PC-3 (cell line): ENCODE measurements around the gene DYNC1I1. TPM values are rescaled to one million over a fixed set of nuclear protein-coding genes. Genes with fewer than 3 reads are reported as not detected.

Experiments used
- ATAC-seq: fragments of 200-7000 bp; cut with Tn5 transposase; 2 replicates; pipeline ENCODE4 v1.9.1; 2020; ENCODE audit warnings: mild to moderate bottlenecking, moderate library complexity
- BruUV-seq: library from RNA; stranded (reverse); fragments of 400-500 nt; replicated peaks from 2 replicates; lab custom pipeline; 2021; lab: Mats Ljungman, UMichigan
- CTCF ChIA-PET: fragments of 300-600 bp; sonication (Branson Sonifier 250); formaldehyde crosslinking; loops from one replicate; lab custom pipeline; 2022; ENCODE audit warnings: antibody characterized with exemption; lab: Charles Lee
- POLR2A ChIA-PET: fragments of 300-600 bp; sonication (Branson Sonifier 250); formaldehyde crosslinking; loops from one replicate; lab custom pipeline; 2022; ENCODE audit warnings: antibody characterized with exemption; ENCODE audit not compliant: unreplicated experiment; lab: Charles Lee
- DNase-seq: peaks from one replicate; pipeline ENCODE4 v3.0.0-alpha.2; 2015
- H2AFZ ChIP-seq: fragments of 300-600 bp; sonication (generic); 2 replicates; pipeline ENCODE4 v1.6.0; 2016; ENCODE audit warnings: antibody characterized with exemption, low read length
- H3F3A ChIP-seq: fragments of 300-600 bp; sonication (generic); one replicate; pipeline ENCODE4 v1.6.0; 2017; ENCODE audit warnings: antibody characterized with exemption, low read length, control low read depth, mild to moderate bottlenecking; ENCODE audit not compliant: unreplicated experiment
- H3K27ac ChIP-seq: fragments of 300-600 bp; sonication (generic); 2 replicates; pipeline ENCODE4 v1.5.1; 2016; ENCODE audit warnings: mild to moderate bottlenecking, low read length
- H3K27me3 ChIP-seq: fragments of 300-600 bp; sonication (generic); 2 replicates; pipeline ENCODE4 v1.6.1; 2016; ENCODE audit warnings: low read length, mixed read lengths
- H3K36me3 ChIP-seq: fragments of 300-600 bp; sonication (generic); 2 replicates; pipeline ENCODE4 v1.6.1; 2016; ENCODE audit warnings: low read depth, mixed run types, low read length, mixed read lengths
- H3K4me1 ChIP-seq: fragments of 300-600 bp; sonication (generic); 2 replicates; pipeline ENCODE4 v1.5.1; 2016; ENCODE audit warnings: low read length; ENCODE audit not compliant: insufficient read depth
- H3K4me2 ChIP-seq: fragments of 300-600 bp; sonication (generic); 2 replicates; pipeline ENCODE4 v1.6.0; 2016; ENCODE audit warnings: low read length
- H3K4me3 ChIP-seq: fragments of 300-600 bp; sonication (generic); 2 replicates; pipeline ENCODE4 v1.5.1; 2016; ENCODE audit warnings: mild to moderate bottlenecking, low read length, mixed read lengths
- H3K79me2 ChIP-seq: fragments of 300-600 bp; sonication (generic); 2 replicates; pipeline ENCODE4 v1.6.1; 2017; ENCODE audit warnings: low read length, mixed read lengths
- H3K9ac ChIP-seq: fragments of 300-600 bp; sonication (generic); 2 replicates; pipeline ENCODE4 v1.6.0; 2016; ENCODE audit warnings: mild to moderate bottlenecking, low read length
- H3K9me2 ChIP-seq: fragments of 300-600 bp; sonication (generic); replicated peaks from 2 replicates; pipeline ENCODE4 v1.6.1; 2016; ENCODE audit warnings: mixed run types, low read length, mixed read lengths
- H3K9me3 ChIP-seq: fragments of 300-600 bp; sonication (generic); 2 replicates; pipeline ENCODE4 v1.6.1; 2016; ENCODE audit warnings: low read length, mixed read lengths
- H4K20me1 ChIP-seq: fragments of 300-600 bp; sonication (generic); 2 replicates; pipeline ENCODE4 v1.6.1; 2016; ENCODE audit warnings: low read length, mixed read lengths
- EZH2 ChIP-seq: fragments of 300-600 bp; sonication (generic); IDR thresholded peaks from one replicate; pipeline ENCODE4 v1.6.1; 2017; ENCODE audit warnings: antibody characterized with exemption, mild to moderate bottlenecking, low read length; ENCODE audit not compliant: unreplicated experiment
- EZH2phosphoT487 ChIP-seq: fragments of 300-600 bp; sonication (generic); IDR thresholded peaks from 2 replicates; pipeline ENCODE4 v1.6.1; 2018; ENCODE audit warnings: mild to moderate bottlenecking, antibody characterized with exemption, low read length, borderline replicate concordance
- intact Hi-C: fragments of 100-400 bp; cut with micrococcal nuclease; formaldehyde crosslinking; loops from 2 replicates; pipeline ENCODE4 v1.9.0; 2023
- total RNA-seq: library from RNA; depleted of rRNA; stranded (reverse); fragments of >200 nt; gene quantifications from 2 replicates; pipeline ENCODE4 v1.2.3, GENCODE V29; 2014
- TF ChIP-seq, protein P1 (sequence below): fragments of 300-600 bp; sonication (generic); conservative IDR thresholded peaks from 2 replicates; pipeline ENCODE4 v1.5.1; 2017; ENCODE audit warnings: antibody characterized with exemption, low read depth, mild to moderate bottlenecking, low read length

Gene DYNC1I1
- total RNA-seq, 1 experiment from 2014 or later, result 2.4 TPM

DNA sequence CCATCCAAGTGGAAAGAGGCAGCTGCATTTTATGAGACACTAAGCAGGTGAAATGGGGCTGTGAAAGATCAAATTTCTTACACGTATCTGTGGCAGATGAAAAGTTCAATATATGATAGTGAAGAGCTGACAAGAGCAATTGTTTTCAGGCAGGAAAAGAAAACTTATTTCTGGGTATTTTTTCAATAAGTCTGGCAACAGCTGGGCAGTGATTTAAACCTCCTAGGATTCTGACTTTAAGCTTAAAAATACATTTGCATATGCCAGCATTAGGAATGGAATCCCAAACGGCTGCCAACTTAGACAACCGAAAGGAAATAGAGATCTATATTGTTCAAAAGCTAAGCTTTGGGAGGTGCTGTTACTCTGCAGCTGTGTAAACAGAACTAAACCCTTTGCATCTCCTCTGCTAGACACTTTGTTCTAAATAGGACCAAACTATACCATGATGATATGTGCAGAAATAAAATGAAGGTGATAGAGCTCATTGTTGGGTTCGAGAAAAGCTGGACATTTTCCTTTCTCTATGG is 26.1 kb downstream of the DYNC1I1 start:
- Histone ChIP-seq H3K4me3 (no peak overlapping the region), H3K27me3 (no peaks in the 10 kb centered on the region), H3K4me2 (no peak overlapping the region), H2AFZ (no peak overlapping the region), H3K9ac (no peak overlapping the region), H3K9me2 (no peaks in the 10 kb centered on the region), H3K4me1 (no peaks in the 10 kb centered on the region), H3K79me2 (no peaks in the 10 kb centered on the region), H3K9me3 (no peaks in the 10 kb centered on the region), H3K27ac (no peak overlapping the region), H3K36me3 (no peaks in the 10 kb centered on the region), H3F3A (no peaks in the 10 kb centered on the region), H4K20me1 (no peaks in the 10 kb centered on the region)
- no peak for ATAC-seq
- no TSS peak for BruUV-seq
- TF ChIP-seq, protein P1, sequence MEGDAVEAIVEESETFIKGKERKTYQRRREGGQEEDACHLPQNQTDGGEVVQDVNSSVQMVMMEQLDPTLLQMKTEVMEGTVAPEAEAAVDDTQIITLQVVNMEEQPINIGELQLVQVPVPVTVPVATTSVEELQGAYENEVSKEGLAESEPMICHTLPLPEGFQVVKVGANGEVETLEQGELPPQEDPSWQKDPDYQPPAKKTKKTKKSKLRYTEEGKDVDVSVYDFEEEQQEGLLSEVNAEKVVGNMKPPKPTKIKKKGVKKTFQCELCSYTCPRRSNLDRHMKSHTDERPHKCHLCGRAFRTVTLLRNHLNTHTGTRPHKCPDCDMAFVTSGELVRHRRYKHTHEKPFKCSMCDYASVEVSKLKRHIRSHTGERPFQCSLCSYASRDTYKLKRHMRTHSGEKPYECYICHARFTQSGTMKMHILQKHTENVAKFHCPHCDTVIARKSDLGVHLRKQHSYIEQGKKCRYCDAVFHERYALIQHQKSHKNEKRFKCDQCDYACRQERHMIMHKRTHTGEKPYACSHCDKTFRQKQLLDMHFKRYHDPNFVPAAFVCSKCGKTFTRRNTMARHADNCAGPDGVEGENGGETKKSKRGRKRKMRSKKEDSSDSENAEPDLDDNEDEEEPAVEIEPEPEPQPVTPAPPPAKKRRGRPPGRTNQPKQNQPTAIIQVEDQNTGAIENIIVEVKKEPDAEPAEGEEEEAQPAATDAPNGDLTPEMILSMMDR, result no peak
- TF ChIP-seq EZH2 (no peak), EZH2phosphoT487 (no peak)
- POLR2A ChIA-PET, result interaction anchor here (0.5 to 0.6 kb wide), 2 partner anchors 89 to 104 kb away, joined by 3 read pairs; no protein-coding TSS in a partner anchor
- DNase-seq, result peak; percentile 4
- CTCF ChIA-PET, result no interaction called here
- intact Hi-C loops, result loop anchor here (5.0 kb wide), 1 partner anchor 429 kb away; no protein-coding TSS in a partner anchor

DNA sequence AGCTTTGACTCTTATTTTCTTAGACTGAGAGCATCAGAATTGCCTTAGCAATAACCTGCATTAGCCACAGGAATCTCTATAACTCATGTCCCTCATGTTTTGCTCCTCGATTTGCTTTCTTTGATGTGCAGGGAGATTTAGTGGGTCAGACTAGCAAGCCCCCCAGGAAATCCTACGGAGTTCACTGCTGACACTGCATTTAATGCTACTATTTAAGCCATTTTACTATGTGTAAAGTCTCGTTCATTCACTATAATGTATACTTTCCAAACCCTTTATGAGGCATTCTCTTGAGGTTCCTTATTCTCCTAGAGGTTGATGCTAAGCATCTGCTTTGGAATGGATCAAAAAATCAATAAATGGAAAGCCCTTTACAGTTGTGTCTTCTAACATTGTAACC is 28.4 kb downstream of the DYNC1I1 start:
- TF ChIP-seq, protein P1, result no peak
- no peak for TF ChIP-seq EZH2
- TF ChIP-seq EZH2phosphoT487, result no peak
- no peaks in the 10 kb centered on the region for H3K4me1 ChIP-seq
- no peak for ATAC-seq
- DNase-seq, result no peak
- ChIA-PET CTCF (no interaction called here), POLR2A (no interaction called here)
- H2AFZ ChIP-seq, result no peak overlapping the region
- no peaks in the 10 kb centered on the region for H3K9me3 ChIP-seq
- no peaks in the 10 kb centered on the region for H3K27me3 ChIP-seq
- H3K27ac ChIP-seq, result no peak overlapping the region
- H3K9ac ChIP-seq, result no peak overlapping the region
- no peaks in the 10 kb centered on the region for H4K20me1 ChIP-seq
- no TSS peak for BruUV-seq
- no peaks in the 10 kb centered on the region for H3K36me3 ChIP-seq
- H3K9me2 ChIP-seq, result no peaks in the 10 kb centered on the region
- no peaks in the 10 kb centered on the region for H3K79me2 ChIP-seq
- intact Hi-C loops, result no loop called here
- H3K4me2 ChIP-seq, result no peak overlapping the region
- H3F3A ChIP-seq, result no peaks in the 10 kb centered on the region
- no peak overlapping the region for H3K4me3 ChIP-seq

DNA sequence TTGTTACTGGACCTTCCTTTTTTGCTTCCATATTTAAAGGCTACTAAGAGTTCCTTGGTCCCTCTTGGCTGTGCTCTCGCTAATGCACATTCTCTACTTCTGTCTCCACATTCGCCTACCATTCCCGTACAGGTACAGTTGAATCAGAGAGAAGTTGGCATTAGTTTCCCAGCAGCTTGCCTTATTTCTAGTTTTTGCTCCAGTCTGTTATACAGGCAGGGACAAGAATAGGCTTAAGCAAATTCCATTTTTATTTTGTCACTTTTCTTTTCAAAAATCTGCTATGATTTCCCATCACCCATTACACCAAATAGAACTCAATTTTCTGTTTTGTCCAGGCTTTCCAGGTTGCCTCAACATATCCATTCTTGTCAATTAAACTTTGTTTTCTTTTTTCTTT is 29.9 kb downstream of the DYNC1I1 start:
- no peak for ATAC-seq
- TF ChIP-seq, protein P1, result no peak
- TF ChIP-seq EZH2phosphoT487 (no peak), EZH2 (no peak)
- H2AFZ ChIP-seq, result no peak overlapping the region
- no peaks in the 10 kb centered on the region for H3K9me3 ChIP-seq
- no TSS peak for BruUV-seq
- no peaks in the 10 kb centered on the region for H3K9me2 ChIP-seq
- no peaks in the 10 kb centered on the region for H3K4me1 ChIP-seq
- intact Hi-C loops, result no loop called here
- ChIA-PET CTCF (no interaction called here), POLR2A (no interaction called here)
- H3K27ac ChIP-seq, result no peak overlapping the region
- no peak overlapping the region for H3K4me2 ChIP-seq
- no peaks in the 10 kb centered on the region for H3F3A ChIP-seq
- H3K4me3 ChIP-seq, result no peak overlapping the region
- no peaks in the 10 kb centered on the region for H4K20me1 ChIP-seq
- no peaks in the 10 kb centered on the region for H3K36me3 ChIP-seq
- H3K27me3 ChIP-seq, result no peaks in the 10 kb centered on the region
- H3K79me2 ChIP-seq, result no peaks in the 10 kb centered on the region
- no peak overlapping the region for H3K9ac ChIP-seq
- no peak for DNase-seq
